Measurements from ENCODE around the gene TTC38.
"Not testable (repeated sequence)": the region's sequence is repeated elsewhere in the genome, so short reads cannot be mapped to it uniquely, and the experiment has no call there.

Gene TTC38

GRCh38 chr22:46296257-46297150 lies 28.7 kb downstream of the TTC38 start, which contains the start of gene GTSE1:
Gene GTSE1 (plus strand): TSS chr22:46296870. CDS start chr22:46297401, 531 bp downstream.
- DNase-seq (ENCODE audit: low spot score): peak; percentile 98

GRCh38 chr22:46297151-46297812 lies 29.5 kb downstream of the TTC38 start:
- peak; percentile 82 for DNase-seq (ENCODE audit: low spot score)

- no peak for DNase-seq (ENCODE audit: low spot score)
Observed at GRCh38 chr22:46299101-46299500, 31.3 kb downstream of the TTC38 start.

- DNase-seq (ENCODE audit: low spot score): no peak
Observed at GRCh38 chr22:46300491-46300890, 32.7 kb downstream of the TTC38 start.

- no peak for DNase-seq (ENCODE audit: low spot score)
Observed at GRCh38 chr22:46303347-46303965, 35.6 kb downstream of the TTC38 start.

- no peak for DNase-seq (ENCODE audit: low spot score)
Observed at GRCh38 chr22:46308283-46308988, 40.6 kb downstream of the TTC38 start.

- DNase-seq (ENCODE audit: low spot score): no peak
Observed at GRCh38 chr22:46309526-46310085, 41.8 kb downstream of the TTC38 start.

GRCh38 chr22:46312056-46312455 lies 44.2 kb downstream of the TTC38 start:
- no peak for DNase-seq (ENCODE audit: low spot score)

GRCh38 chr22:46312848-46313247 lies 45.0 kb downstream of the TTC38 start:
- DNase-seq (ENCODE audit: low spot score): not testable (repeated sequence)

- DNase-seq (ENCODE audit: low spot score): no peak
Observed at GRCh38 chr22:46315976-46316375, 48.2 kb downstream of the TTC38 start.

- DNase-seq (ENCODE audit: low spot score): no peak
Observed at GRCh38 chr22:46317646-46318045, 49.8 kb downstream of the TTC38 start.

GRCh38 chr22:46318576-46318975 lies 50.8 kb downstream of the TTC38 start:
- no peak for DNase-seq (ENCODE audit: low spot score)

GRCh38 chr22:46319319-46319718 lies 51.5 kb downstream of the TTC38 start:
- DNase-seq (ENCODE audit: low spot score): no peak

- no peak for DNase-seq (ENCODE audit: low spot score)
Observed at GRCh38 chr22:46320166-46320710, 52.4 kb downstream of the TTC38 start.

- no peak for DNase-seq (ENCODE audit: low spot score)
Observed at GRCh38 chr22:46320716-46321386, 53.0 kb downstream of the TTC38 start.

GRCh38 chr22:46322711-46323110 lies 54.9 kb downstream of the TTC38 start:
- no peak for DNase-seq (ENCODE audit: low spot score)

GRCh38 chr22:46323162-46323561 lies 55.4 kb downstream of the TTC38 start:
- no peak for DNase-seq (ENCODE audit: low spot score)

GRCh38 chr22:46326066-46326680 lies 58.4 kb downstream of the TTC38 start:
- DNase-seq (ENCODE audit: low spot score): no peak

GRCh38 chr22:46327691-46328465 lies 60.1 kb downstream of the TTC38 start:
- DNase-seq (ENCODE audit: low spot score): no peak

- no peak for DNase-seq (ENCODE audit: low spot score)
Observed at GRCh38 chr22:46328797-46329196, 61.0 kb downstream of the TTC38 start.
